Activated naive CD8-positive, alpha-beta T cell (primary cell): Measurements from ENCODE around the gene SASH1.

Source experiments
- H3K27ac Mint-ChIP-seq: one replicate; pipeline ENCODE4 v1.8.0; 2021; ENCODE audit warnings: mixed read lengths
- H3K27me3 Mint-ChIP-seq: one replicate; pipeline ENCODE4 v1.8.0; 2021; ENCODE audit warnings: mixed read lengths
- H3K36me3 Mint-ChIP-seq: one replicate; pipeline ENCODE4 v1.8.0; 2021; ENCODE audit warnings: mixed read lengths
- H3K4me1 Mint-ChIP-seq: one replicate; pipeline ENCODE4 v1.8.0; 2021; ENCODE audit warnings: low read depth, mixed read lengths
- H3K4me3 Mint-ChIP-seq: one replicate; pipeline ENCODE4 v1.8.0; 2021; ENCODE audit warnings: mild to moderate bottlenecking, mixed read lengths
- H3K9me3 Mint-ChIP-seq: one replicate; pipeline ENCODE4 v1.8.0; 2021; ENCODE audit warnings: low read depth, mixed read lengths

The SASH1 gene

DNA sequence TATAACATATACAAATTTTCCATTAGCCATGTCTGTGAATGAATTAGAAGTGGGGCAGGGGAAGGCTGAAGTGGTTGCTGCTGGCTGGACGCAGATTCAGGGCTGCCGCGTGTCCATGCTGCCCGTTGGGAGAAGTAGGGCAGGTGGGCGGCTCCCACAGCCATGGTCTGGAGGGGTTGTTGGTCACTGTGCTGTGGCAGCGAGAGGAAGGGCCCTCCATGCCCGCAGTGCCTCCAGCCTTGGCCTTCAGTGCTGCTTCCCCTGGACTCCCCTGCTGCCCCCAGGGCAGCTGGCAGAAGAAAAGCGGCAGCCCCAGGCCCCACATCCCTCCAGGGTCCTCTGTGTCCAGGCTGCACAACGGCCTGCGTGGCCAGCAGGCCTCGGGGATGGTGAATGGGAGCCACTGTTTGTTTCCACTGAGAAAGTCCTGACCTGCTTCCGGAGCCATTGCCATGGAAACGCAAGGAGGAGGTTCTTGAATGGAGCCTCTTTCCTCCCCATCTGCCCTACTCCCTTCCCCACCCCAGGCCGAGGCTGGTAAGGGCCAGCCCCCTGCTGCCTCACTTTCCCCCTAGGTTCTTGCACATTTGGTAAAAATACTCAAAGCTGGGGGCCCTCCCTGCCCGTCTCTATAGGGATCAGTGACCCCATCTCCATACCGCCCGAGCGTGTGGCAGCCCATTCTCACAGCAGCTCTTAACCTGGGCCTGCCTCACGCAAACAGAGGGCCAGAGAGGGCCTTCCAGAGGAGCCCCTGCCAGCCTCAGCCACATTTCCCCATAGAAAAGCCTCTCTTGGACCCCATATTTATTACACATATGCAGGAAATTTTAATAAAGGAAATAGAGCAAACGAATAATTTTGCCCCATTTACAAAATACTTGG, 113.3 kb downstream of the SASH1 start:
- no peak overlapping the region for H3K4me3 Mint-ChIP-seq
- peaks cover 1% of the 10 kb centered on the region for H3K4me1 Mint-ChIP-seq
- H3K27me3 Mint-ChIP-seq = no peaks in the 10 kb centered on the region
- H3K36me3 Mint-ChIP-seq = no peaks in the 10 kb centered on the region
- H3K9me3 Mint-ChIP-seq = no peaks in the 10 kb centered on the region
- no peak overlapping the region for H3K27ac Mint-ChIP-seq

GRCh38 chr6:148457137-148457842, 114.7 kb downstream of the SASH1 start:
- Mint-ChIP-seq H3K9me3 (no peaks in the 10 kb centered on the region), H3K27me3 (no peaks in the 10 kb centered on the region), H3K27ac (no peak overlapping the region), H3K4me3 (no peak overlapping the region), H3K4me1 (no peaks in the 10 kb centered on the region), H3K36me3 (no peaks in the 10 kb centered on the region)

DNA sequence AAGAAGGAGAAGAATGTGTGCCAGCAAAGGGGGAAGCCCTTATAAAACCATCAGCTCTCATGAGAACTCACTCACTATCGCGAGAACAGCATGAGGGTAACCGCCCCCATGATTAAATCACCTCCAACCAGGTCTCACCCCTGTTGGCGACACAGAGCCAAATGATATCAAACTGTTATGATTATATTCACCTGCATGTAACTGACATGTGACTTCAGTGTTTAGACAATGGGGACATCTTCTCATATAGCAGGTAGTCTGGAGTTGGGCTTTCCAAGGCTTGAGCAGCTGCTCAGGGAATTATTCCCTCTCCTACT, 115.2 kb downstream of the SASH1 start:
- no peaks in the 10 kb centered on the region for H3K4me1 Mint-ChIP-seq
- no peaks in the 10 kb centered on the region for H3K9me3 Mint-ChIP-seq
- no peaks in the 10 kb centered on the region for H3K36me3 Mint-ChIP-seq
- H3K27ac Mint-ChIP-seq = no peak overlapping the region
- no peaks in the 10 kb centered on the region for H3K27me3 Mint-ChIP-seq
- no peak overlapping the region for H3K4me3 Mint-ChIP-seq

- Mint-ChIP-seq H3K4me3 (no peak overlapping the region), H3K4me1 (no peaks in the 10 kb centered on the region), H3K9me3 (no peaks in the 10 kb centered on the region), H3K36me3 (no peaks in the 10 kb centered on the region), H3K27me3 (no peaks in the 10 kb centered on the region), H3K27ac (no peak overlapping the region)
Measured at GRCh38 chr6:148459238-148459637, 116.6 kb downstream of the SASH1 start.

DNA sequence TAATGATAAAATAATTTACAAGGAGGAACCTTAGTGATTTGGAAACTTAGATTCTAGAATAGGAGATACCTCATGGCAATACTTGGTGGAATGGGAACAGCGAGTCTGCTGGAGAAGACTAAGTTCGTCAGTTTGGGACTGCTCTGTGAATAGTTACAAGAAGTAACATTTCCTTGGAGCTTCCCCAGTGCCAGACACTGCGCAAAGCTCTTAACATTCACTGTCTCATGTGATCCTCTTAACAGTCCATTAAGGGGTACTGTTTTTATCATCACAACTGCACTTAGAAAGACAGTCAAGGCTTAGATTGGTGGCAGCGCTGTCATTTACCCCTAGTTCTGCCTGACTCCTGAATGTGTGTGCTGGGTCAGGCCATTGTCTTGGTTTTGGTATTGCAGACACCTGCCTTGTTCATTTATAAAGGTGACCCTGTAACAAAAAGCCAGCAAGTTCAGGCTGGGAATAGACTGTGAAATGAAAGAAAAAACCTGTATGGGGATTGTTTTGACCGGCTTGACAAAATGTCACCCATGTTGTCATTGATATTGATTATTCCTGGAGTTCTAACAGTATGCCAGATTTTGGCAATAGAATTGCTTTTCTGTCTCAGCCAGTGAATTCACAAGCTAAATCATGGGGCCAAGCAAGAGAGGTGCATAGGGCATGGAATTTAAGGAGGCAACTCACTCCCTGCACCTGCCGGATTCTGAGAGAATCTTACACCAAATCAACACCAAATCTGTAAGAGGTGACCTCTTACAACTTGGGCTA, 118.4 kb downstream of the SASH1 start:
- peaks cover 2% of the 10 kb centered on the region for H3K27me3 Mint-ChIP-seq

GRCh38 chr6:148461986-148462577, 119.4 kb downstream of the SASH1 start:
- Mint-ChIP-seq H3K4me3 (no peak overlapping the region), H3K27me3 (peaks cover 2% of the 10 kb centered on the region), H3K9me3 (no peaks in the 10 kb centered on the region), H3K36me3 (no peaks in the 10 kb centered on the region), H3K27ac (no peak overlapping the region), H3K4me1 (peaks cover 2% of the 10 kb centered on the region)

More for the DNA sequence above, 118.4 kb downstream of the SASH1 start:
- Mint-ChIP-seq H3K9me3 (no peaks in the 10 kb centered on the region), H3K27ac (no peak overlapping the region), H3K36me3 (no peaks in the 10 kb centered on the region), H3K4me1 (peaks cover 2% of the 10 kb centered on the region), H3K4me3 (no peak overlapping the region)

GRCh38 chr6:148463671-148464070, 121.0 kb downstream of the SASH1 start:
- peaks cover 5% of the 10 kb centered on the region for H3K27me3 Mint-ChIP-seq
- no peak overlapping the region for H3K4me3 Mint-ChIP-seq
- H3K36me3 Mint-ChIP-seq = no peaks in the 10 kb centered on the region
- H3K27ac Mint-ChIP-seq = no peak overlapping the region
- no peaks in the 10 kb centered on the region for H3K9me3 Mint-ChIP-seq
- peaks cover 2% of the 10 kb centered on the region for H3K4me1 Mint-ChIP-seq

GRCh38 chr6:148464319-148465010, 121.8 kb downstream of the SASH1 start:
- H3K27me3 Mint-ChIP-seq = peaks cover 5% of the 10 kb centered on the region
- H3K9me3 Mint-ChIP-seq = no peaks in the 10 kb centered on the region
- H3K36me3 Mint-ChIP-seq = no peaks in the 10 kb centered on the region
- H3K27ac Mint-ChIP-seq = no peak overlapping the region
- no peak overlapping the region for H3K4me3 Mint-ChIP-seq
- peaks cover 2% of the 10 kb centered on the region for H3K4me1 Mint-ChIP-seq

DNA sequence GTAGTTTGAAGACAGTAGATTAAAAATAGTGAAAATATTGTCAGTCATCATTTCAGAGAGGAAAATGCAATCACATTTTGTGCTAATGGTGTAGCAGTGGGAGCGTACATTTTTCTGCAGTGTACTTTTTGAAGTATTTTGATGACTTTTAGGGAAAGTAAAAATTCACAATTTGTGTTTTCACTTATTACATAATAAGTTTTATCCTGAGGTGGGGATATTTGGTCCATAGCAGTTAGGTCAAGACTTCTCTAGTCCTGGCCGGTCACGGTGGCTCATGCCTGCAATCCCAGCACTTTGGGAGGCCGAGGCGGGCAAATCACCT, 122.3 kb downstream of the SASH1 start:
- no peak overlapping the region for H3K27ac Mint-ChIP-seq
- H3K4me3 Mint-ChIP-seq = no peak overlapping the region
- H3K4me1 Mint-ChIP-seq = peaks cover 2% of the 10 kb centered on the region
- H3K27me3 Mint-ChIP-seq = peaks cover 5% of the 10 kb centered on the region
- no peaks in the 10 kb centered on the region for H3K9me3 Mint-ChIP-seq
- H3K36me3 Mint-ChIP-seq = no peaks in the 10 kb centered on the region

DNA sequence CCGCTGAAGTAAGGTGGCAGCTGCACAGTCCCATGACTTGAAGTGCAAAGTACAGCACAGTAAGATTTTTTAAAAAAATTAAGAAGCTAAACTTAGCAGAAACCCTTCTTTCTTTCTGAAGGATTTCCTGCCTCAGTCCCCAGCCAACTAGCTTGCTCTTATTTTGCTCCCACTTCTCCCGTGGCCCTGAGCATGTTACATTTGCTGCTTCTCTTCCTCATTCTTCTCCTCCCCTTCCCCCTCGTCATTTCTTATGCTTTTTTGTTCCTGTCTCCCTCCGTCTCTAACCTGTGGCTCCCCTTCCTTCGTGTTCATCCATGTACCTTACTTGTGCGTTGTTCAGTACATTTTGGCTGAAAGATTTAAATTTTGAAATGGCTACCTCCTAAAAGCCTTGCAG, 123.0 kb downstream of the SASH1 start:
- Mint-ChIP-seq H3K4me1 (peaks cover 2% of the 10 kb centered on the region), H3K9me3 (no peaks in the 10 kb centered on the region), H3K27me3 (peaks cover 5% of the 10 kb centered on the region), H3K36me3 (no peaks in the 10 kb centered on the region), H3K27ac (no peak overlapping the region), H3K4me3 (no peak overlapping the region)

DNA sequence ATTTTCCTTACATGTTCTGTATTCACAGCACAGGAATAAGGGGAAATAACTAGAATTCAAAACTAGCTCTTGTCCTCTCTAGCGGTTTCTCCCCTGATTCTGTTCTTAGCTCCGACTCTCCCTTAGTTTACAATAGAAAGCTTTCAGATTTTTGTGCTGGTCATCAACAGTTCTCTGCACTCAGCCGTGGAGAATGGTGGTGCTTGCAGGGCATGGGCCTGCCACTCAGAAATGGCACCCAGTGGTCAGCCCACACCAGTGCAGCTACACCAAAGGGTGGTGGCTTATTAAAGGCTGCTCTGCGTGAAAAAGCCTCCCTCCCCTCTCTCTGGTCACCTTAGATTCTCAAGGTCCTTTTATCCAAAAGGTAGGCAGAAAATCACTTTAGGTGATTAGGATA, 123.5 kb downstream of the SASH1 start:
- H3K9me3 Mint-ChIP-seq = no peaks in the 10 kb centered on the region
- H3K36me3 Mint-ChIP-seq = no peaks in the 10 kb centered on the region
- peaks cover 2% of the 10 kb centered on the region for H3K4me1 Mint-ChIP-seq
- H3K4me3 Mint-ChIP-seq = no peak overlapping the region
- H3K27ac Mint-ChIP-seq = no peak overlapping the region
- peaks cover 5% of the 10 kb centered on the region for H3K27me3 Mint-ChIP-seq

DNA sequence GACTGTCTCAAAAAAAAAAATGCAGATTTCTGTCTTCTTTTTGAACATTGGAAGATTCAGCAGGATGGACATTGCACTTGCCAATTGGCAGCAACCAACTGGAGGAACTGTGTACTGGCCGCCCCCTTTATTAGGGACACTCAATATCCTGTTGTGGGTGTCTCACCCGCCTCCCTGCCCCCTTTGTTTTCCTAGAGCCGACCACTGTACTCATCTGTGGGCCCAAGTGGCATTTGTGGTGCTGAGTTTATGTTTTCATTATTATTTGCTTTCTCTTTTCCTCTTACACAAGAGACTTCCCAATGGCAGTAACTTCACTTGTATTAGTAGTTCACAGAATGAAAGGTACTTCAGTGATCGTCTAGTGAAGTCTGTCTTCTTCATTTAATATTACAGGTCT, 125.3 kb downstream of the SASH1 start:
- Mint-ChIP-seq H3K27me3 (peaks cover 5% of the 10 kb centered on the region), H3K9me3 (no peaks in the 10 kb centered on the region), H3K27ac (no peak overlapping the region)

DNA sequence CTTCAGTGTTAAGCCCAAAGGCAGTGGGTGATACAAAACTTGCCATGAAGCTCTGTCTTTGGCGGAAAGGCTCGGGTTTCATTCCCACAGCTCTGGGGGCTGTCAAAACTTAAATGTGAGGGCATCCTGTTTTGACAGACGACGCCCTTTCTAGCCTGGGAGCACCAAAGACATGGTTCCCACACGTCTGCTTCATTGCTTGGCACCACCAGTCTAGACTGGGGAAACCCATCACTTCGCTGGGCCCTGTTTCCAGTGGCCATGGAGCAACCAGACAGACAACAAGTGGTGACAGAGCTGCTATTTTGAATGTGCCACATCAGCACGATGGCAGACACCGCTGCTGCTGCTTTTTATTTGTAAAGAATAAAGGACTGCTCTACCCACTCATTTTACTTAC, 127.5 kb downstream of the SASH1 start:
- Mint-ChIP-seq H3K4me3 (no peak overlapping the region), H3K36me3 (no peaks in the 10 kb centered on the region), H3K27me3 (peaks cover 3% of the 10 kb centered on the region), H3K9me3 (no peaks in the 10 kb centered on the region), H3K4me1 (no peaks in the 10 kb centered on the region), H3K27ac (no peak overlapping the region)

More for the DNA sequence above, 125.3 kb downstream of the SASH1 start:
- H3K36me3 Mint-ChIP-seq = no peaks in the 10 kb centered on the region
- peaks cover 2% of the 10 kb centered on the region for H3K4me1 Mint-ChIP-seq
- no peak overlapping the region for H3K4me3 Mint-ChIP-seq

- H3K4me3 Mint-ChIP-seq = no peak overlapping the region
- no peaks in the 10 kb centered on the region for H3K9me3 Mint-ChIP-seq
- H3K4me1 Mint-ChIP-seq = no peaks in the 10 kb centered on the region
- no peaks in the 10 kb centered on the region for H3K36me3 Mint-ChIP-seq
- H3K27ac Mint-ChIP-seq = no peak overlapping the region
- peaks cover 3% of the 10 kb centered on the region for H3K27me3 Mint-ChIP-seq
Measured at GRCh38 chr6:148470606-148471465, 128.2 kb downstream of the SASH1 start.
